Loucy (cell line): ENCODE results near the gene ANOS1.

Source experiments
- EZH2phosphoT487 ChIP-seq: fragments of 200-600 bp; IDR thresholded peaks from 2 replicates; pipeline ENCODE4 v1.6.1; 2018; ENCODE audit warnings: antibody characterized with exemption, mild to moderate bottlenecking, moderate library complexity, borderline replicate concordance
- TF ChIP-seq, protein P1 (sequence below): fragments of 200-600 bp; sonication (generic); conservative IDR thresholded peaks from 2 replicates; pipeline ENCODE4 v1.5.1; 2014; ENCODE audit warnings: mild to moderate bottlenecking, antibody characterized with exemption, low read length

DNA sequence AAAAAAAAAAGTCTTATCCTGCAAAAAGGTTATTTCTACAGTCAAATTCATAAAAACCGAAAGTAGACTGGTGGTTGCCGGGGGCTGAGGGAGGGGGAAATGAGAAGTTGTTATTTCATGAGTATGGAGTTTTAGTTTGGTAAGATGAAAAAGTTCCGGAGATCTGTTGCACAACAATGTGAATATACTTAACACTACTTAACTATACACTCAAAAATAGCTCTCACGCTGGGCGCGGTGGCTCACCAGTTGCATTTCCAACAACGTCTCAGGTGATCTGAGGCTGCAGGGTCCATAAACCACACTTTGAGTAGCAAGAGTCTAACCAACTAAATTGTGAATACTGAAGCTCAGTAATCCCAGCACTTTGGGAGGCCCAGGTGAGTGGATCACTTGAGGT, 52.4 kb downstream of the ANOS1 start:
- TF ChIP-seq, protein P1, sequence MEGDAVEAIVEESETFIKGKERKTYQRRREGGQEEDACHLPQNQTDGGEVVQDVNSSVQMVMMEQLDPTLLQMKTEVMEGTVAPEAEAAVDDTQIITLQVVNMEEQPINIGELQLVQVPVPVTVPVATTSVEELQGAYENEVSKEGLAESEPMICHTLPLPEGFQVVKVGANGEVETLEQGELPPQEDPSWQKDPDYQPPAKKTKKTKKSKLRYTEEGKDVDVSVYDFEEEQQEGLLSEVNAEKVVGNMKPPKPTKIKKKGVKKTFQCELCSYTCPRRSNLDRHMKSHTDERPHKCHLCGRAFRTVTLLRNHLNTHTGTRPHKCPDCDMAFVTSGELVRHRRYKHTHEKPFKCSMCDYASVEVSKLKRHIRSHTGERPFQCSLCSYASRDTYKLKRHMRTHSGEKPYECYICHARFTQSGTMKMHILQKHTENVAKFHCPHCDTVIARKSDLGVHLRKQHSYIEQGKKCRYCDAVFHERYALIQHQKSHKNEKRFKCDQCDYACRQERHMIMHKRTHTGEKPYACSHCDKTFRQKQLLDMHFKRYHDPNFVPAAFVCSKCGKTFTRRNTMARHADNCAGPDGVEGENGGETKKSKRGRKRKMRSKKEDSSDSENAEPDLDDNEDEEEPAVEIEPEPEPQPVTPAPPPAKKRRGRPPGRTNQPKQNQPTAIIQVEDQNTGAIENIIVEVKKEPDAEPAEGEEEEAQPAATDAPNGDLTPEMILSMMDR, result no peak
- TF ChIP-seq EZH2phosphoT487, result no peak
